Measurements from ENCODE around the gene KLHDC7A.
A peak's percentile ranks its signal among the peaks of the same experiment; 100 is the strongest.
"Not testable (repeated sequence)": the region's sequence is repeated elsewhere in the genome, so short reads cannot be mapped to it uniquely, and the experiment has no call there.

Gene KLHDC7A

GRCh38 chr1:18480315-18481189, at the start of gene KLHDC7A:
KLHDC7A (plus strand) TSS chr1:18480930; CDS start chr1:18480982, 52 bp downstream.
- peak; percentile 23 for DNase-seq (ENCODE audit: low spot score)

GRCh38 chr1:18434041-18434440, 46.7 kb upstream of the KLHDC7A start:
- no peak for DNase-seq (ENCODE audit: low spot score)

GRCh38 chr1:18440385-18441226, 40.1 kb upstream of the KLHDC7A start:
- no peak for DNase-seq (ENCODE audit: low spot score)

- no peak for DNase-seq (ENCODE audit: low spot score)
Observed at GRCh38 chr1:18443587-18444520, 36.9 kb upstream of the KLHDC7A start.

- DNase-seq (ENCODE audit: low spot score) = no peak
Observed at GRCh38 chr1:18444563-18444962, 36.2 kb upstream of the KLHDC7A start.

- DNase-seq (ENCODE audit: low spot score) = no peak
Observed at GRCh38 chr1:18446751-18447150, 34.0 kb upstream of the KLHDC7A start.

- DNase-seq (ENCODE audit: low spot score) = no peak
Observed at GRCh38 chr1:18447509-18448220, 33.1 kb upstream of the KLHDC7A start.

GRCh38 chr1:18448889-18449288, 31.8 kb upstream of the KLHDC7A start:
- no peak for DNase-seq (ENCODE audit: low spot score)

GRCh38 chr1:18452550-18452949, 28.2 kb upstream of the KLHDC7A start:
- DNase-seq (ENCODE audit: low spot score) = no peak

- no peak for DNase-seq (ENCODE audit: low spot score)
Observed at GRCh38 chr1:18458133-18459092, 22.3 kb upstream of the KLHDC7A start.

GRCh38 chr1:18461656-18462055, 19.1 kb upstream of the KLHDC7A start:
- DNase-seq (ENCODE audit: low spot score) = no peak

- DNase-seq (ENCODE audit: low spot score) = not testable (repeated sequence)
Observed at GRCh38 chr1:18462517-18462916, 18.2 kb upstream of the KLHDC7A start.

- DNase-seq (ENCODE audit: low spot score) = no peak
Observed at GRCh38 chr1:18463063-18463462, 17.7 kb upstream of the KLHDC7A start.

GRCh38 chr1:18463984-18464664, 16.6 kb upstream of the KLHDC7A start:
- no peak for DNase-seq (ENCODE audit: low spot score)

- DNase-seq (ENCODE audit: low spot score) = no peak
Observed at GRCh38 chr1:18464665-18465050, 16.1 kb upstream of the KLHDC7A start.

GRCh38 chr1:18466676-18467075, 14.1 kb upstream of the KLHDC7A start:
- DNase-seq (ENCODE audit: low spot score) = no peak

- no peak for DNase-seq (ENCODE audit: low spot score)
Observed at GRCh38 chr1:18468570-18468969, 12.2 kb upstream of the KLHDC7A start.

- no peak for DNase-seq (ENCODE audit: low spot score)
Observed at GRCh38 chr1:18469514-18469913, 11.2 kb upstream of the KLHDC7A start.

- no peak for DNase-seq (ENCODE audit: low spot score)
Observed at GRCh38 chr1:18470671-18471355, 9.9 kb upstream of the KLHDC7A start.

Measured in HuH-7.5 (cell line).